HG02678 (cell line): ENCODE data around the gene UCHL3.

Source experiments
- ATAC-seq: cut with Tn5 transposase; IDR thresholded peaks from one replicate; pipeline ENCODE4 v1.9.1; 2021; ENCODE audit warnings: mild to moderate bottlenecking, moderate library complexity; ENCODE audit not compliant: unreplicated experiment

The UCHL3 gene

DNA sequence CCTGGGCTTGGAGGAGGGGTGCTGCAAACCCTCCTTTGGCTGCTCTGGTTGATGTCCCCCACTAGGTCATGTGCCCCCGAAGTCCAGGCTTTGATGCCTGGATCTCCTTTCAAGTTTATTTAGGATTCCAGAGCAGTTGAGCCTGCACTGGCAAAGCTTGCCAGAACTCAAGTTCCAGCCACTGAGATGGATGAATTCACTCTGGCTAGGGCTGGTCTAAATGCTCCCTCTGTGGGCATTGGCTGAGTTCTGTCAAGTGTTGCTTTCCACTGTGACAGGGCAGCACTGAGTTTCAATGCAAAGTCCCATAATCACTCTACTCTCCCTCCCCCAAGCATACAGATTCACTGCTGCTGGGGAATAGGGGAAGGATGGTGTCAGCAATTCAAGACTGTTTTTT, 68.7 kb downstream of the UCHL3 start:
- no peak for ATAC-seq

DNA sequence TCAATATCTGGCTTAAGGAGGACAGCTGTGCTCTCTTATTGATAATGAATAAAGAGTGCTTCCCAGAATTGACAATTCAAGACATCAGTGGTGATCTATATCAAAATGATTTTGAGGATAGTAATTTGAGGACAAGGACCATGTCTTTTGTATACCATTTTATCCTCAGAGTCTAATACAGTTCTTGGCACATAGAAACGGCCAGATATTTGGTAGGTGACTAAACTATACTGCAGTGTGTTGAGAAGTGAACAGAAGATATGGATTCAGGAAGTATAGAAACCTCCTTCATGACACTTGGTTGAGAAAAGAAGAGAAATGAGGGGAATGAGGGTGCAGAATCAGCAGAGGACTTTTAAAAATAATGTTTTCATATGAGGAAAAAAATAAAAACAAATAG, 70.4 kb downstream of the UCHL3 start:
- no peak for ATAC-seq

DNA sequence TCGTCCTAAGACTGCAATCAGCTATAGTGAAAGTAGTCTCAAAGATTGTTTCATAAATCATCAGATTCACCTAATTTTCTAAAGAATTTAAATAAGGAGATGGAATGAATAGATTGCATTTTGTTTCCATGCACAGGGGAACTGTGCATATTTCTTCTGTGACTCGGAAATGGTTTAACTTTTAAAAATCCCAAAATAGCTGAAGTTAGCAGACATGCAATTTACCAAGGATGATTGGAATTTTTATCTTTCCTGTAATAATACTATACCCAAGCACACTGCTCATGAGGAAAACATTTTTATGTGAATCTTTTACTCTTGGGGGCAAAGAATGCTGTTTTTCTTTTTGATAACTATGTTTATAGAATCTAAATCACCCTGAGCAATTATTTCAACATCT, 71.6 kb downstream of the UCHL3 start:
- ATAC-seq: no peak

DNA sequence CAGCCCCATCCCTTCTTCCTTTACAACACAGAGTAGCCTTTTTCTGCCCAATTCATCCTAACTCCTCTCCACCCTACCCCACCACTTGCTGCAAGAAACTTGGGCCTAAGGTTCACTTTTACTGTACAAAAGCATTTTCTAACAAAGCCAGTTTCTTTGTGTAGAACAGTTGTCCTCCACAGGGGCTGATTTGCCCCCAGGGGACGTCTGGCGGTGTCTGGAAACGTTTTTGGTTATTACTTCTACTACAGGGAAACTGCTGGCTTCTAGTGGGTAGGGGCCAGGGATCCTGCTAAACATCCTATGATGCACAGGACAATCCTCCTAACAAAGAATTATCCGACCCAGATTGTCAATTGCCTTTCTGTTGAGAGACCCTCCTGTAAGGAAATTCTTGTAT, 79.2 kb downstream of the UCHL3 start:
- no peak for ATAC-seq

DNA sequence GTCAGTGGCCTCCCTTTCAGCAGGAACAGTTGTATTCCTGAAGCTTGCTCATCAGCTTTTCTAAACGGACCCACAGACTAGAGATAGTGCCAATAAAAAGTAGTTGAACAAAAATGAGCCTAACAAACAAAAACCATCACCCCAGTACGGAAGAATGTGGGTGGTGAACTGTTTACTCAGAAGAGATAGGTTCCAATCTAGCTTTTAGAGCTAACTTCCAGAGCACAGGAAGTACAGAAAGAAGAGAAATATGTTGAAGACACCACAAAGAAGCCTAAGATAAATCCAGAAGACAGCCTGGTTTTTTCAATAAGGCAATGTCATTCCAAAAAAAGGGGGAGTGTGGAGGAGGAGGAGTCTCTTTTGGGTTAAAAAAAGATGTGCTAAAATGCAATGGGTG, 83.7 kb downstream of the UCHL3 start:
- no peak for ATAC-seq

DNA sequence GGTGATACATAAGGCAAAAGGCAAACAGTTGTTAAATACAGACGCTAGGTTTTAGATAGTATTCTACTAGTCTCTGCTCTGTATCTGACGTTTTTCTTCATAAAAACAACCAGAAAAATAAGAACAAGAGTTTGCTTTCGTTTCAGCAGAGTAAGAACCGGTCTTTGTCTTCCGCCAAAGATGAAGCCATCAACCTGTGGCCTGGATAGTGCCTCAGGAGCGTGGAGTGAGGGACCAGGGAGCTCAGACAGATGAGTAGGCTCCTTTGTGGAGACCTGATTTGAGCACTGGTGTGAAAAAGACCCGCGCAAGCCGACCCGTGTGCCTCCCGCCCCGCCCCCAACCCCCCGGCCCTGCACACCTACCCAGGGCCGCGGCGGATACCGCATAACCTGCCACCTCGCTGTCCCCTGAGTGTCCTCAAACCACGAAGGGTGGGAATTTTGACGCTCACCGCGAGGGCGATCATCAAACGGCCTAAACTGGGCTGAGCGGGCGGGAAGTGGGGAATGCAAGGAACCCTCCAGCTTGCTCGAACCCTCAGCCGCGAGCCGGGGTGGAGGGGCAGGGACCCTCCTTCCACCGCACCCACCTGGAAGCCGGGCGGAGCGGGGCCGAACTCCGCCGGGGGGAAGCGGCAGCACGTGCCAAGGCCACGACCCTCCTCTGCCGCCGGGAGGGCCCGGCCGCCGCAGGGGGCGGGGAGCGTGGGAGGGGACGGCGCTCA, 85.7 kb downstream of the UCHL3 start:
- no peak for ATAC-seq

DNA sequence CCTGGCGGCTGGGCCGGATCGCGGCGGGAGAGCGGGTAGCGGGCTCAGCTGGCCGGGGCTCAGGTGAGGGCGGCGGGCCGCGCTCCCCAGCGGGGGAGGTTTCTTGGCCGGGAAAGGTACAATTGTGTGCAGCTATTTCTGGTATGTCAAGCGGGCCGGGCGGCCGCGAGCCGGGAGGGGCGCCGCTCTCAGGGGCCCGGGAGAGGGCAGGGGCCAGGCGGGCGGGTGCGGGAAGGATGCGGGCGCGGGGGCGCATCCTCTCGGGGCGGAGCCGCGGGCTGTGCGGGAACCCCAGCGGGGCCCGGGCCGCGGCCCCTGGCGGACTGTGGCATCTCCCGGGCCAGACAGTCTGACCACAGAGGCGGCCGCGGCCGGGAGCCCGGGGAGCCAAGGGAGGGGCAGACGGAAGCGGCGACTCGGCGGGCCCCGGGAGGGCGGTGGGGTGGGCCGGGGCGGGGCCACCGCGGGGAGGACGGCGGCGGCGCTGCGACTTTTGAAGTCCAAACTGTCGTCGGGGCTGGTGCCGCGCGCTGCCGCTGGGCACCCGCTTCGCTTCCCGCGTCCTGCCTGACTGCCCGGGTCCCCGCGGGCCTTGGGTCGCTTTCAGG, 86.3 kb downstream of the UCHL3 start, which contains the start of gene LMO7:
Gene LMO7 (plus strand): TSS at position 503 of the 608 bp plus-strand sequence. CDS start 328 bp downstream, outside the sequence.
- ATAC-seq: peak; percentile 59

DNA sequence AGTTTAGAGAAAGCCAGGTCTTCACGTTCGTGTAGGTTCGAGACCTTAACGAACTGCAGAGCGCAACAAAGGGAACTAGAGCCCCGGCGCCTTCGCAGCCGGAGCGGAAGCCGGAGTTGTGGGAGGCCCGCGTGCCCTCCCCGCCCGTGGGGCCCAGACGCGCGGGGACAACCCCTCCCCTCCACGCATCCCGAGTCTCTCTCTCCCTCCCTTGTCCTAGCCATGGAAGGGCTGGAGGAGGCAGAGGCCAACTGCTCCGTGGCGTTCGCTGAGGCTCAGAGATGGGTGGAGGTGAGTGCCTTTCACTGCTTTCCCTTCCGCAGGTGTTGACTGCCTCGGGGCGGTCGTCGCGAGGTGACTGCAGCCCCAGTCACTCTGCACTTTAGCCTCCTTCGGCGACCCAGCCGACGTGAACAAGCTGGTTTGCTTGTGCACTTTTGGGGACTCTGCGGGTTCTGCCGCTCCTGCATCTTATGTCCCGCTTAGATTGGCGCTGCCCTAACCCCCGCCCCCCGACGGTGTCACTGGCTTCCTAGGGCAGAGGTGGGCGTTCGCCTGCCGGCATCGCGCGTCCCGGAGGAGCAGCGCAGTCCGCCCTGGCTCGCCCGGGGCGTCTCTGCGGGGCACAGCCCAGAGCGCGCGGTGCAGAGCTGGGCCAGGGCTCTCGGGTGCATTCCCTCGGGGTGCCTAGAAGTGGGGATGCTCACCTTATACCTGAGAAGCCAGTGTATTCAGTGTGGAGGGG, 87.0 kb downstream of the UCHL3 start:
- peak; percentile 50 for ATAC-seq

DNA sequence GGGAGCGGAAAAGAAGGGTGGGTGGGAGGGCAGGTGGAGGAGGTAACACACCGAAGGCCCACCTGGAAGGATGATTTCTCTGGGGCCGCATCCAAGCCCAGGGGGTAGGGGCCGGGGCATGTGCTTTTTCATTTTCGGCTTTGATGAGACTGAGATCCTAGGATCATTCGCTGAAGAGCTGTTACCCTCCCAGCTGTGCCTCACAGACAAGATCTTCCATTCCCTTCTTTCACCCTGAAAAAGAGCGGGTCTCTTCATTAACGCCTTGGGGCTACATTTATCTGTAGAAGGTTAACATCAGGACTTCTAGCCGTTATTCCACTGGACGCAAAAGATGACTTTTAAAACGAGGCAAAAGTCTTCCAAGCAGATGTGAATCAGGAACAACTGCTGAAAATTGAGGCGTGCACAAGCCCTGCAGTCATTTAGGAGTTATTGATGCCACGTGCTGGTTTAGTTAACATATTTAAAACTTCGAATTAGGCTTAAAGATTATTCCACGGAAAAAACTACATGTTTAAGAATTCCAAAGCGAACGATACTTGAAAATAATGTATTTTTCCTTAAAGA, 87.7 kb downstream of the UCHL3 start:
- ATAC-seq: no peak

DNA sequence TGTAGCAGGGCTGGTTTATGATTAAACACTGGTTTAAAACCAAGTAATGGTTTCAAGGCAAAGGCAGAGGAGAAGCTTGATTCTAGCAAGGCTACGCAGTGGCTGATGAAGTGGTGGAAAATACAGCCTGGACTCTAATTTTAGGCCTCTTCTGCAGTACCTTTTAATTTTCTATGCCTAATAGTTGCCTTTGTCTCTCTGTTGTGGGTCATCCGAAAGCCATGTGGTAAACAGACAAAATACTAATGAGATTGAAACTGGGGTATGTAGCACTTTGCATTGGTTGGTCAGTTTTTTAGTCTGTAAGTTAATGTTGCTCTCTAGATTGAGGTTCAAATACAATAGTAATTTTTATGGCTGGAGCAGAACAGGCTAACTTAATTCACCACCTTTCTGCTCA, 89.9 kb downstream of the UCHL3 start:
- ATAC-seq: no peak

DNA sequence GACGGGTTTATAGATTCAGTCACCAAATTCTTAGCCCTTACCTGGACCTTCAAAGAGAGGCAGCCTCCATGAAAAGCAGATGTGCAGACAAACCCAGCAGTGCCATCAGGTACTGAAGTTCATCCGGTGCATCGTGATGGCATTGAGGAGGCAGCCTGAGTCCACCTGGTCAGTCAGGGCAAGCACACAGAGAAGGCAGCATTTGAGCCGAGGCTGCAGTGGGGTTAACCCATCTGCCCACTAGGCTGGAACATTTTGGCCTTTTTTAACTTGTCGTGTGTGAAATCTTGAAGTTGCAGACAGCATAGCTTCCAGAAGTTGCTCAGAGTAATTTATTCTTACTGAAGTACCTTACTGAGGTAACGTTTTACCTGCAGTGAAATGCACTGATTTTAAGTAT, 91.4 kb downstream of the UCHL3 start:
- ATAC-seq: no peak

DNA sequence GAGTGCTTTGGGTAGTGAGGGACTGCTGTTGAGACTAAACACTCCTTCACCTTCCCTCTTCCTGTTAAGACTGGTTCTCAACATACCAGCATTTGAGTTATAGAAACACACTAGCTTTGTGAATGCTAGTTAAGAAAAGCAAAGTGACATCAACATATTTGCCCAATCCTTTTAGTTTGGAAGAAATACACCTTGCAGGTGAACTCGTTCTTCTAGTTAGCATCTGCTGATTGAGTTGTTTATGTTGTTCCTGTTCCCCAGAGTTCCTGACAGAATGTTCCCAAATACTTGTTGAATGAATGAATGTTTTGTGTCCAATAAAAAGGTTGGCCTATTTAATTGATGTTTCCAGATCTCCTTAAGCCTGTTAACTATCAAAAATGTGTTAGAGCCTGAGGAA, 93.6 kb downstream of the UCHL3 start:
- ATAC-seq: no peak

DNA sequence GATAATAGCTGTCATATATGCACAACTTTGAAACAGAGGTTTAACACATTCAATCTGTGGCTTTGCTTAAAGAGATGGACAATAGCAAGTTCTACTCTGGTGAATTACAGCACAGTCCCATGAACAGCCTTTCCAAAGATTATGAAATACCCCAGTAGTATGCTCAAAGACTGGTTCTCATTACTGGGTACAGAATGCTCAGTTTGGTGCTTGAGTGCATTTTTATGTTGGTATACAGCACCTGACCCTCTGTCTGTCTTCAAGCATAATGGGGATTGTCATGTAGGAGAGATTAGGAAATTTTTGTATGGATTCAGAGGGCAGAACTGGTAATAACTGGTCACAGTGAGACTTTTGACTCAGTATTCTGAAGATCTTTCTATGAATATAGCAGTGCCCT, 94.1 kb downstream of the UCHL3 start:
- no peak for ATAC-seq

DNA sequence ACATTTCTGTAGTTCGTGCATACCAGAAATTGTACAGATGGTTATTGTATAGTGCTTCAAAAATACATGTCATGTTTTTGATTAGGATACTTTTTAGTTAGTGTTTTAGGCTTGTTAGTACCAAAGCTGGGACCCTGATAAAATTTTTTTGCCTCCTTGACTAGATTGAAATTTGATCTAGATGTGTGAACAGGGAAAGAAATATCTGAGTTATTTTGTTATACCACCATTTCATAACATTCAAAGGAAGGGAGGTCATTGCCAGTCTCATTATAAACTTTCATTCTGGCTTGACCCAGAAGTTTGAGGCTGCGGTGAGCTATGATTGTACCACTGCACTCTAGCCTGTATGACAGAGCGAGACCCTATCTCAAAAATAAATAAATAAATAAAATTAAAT, 95.5 kb downstream of the UCHL3 start:
- ATAC-seq: no peak

DNA sequence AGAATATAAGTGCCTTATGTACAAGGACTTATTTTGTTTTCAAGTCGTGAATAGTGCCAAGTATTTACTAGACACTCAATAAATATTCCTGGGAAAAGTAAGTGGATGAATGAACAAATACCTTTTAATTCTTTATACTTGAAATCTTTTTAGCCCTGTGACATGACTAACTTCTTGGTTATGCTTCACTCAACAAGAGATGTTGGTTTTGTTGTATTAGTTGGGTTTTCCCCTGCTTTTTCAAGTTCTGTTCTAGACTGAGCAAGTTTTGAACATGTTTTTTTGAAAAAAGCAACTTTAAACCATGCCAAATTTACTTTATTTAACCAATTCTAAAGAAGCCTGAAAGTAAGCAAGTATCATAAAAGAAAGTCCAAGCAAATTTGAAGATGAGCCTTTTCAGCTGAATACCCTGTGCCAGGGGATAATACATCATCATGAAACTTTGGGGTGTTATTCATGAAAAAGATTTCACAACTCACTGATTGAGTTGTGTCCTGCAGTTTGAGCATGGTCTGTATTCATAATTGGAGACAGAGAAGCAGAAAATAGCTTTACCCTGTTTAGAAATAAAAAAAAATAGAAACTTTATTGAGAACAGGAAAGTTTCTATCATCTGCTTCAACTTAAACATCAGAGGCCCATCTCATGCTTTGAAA, 97.7 kb downstream of the UCHL3 start:
- ATAC-seq: peak; percentile 85

DNA sequence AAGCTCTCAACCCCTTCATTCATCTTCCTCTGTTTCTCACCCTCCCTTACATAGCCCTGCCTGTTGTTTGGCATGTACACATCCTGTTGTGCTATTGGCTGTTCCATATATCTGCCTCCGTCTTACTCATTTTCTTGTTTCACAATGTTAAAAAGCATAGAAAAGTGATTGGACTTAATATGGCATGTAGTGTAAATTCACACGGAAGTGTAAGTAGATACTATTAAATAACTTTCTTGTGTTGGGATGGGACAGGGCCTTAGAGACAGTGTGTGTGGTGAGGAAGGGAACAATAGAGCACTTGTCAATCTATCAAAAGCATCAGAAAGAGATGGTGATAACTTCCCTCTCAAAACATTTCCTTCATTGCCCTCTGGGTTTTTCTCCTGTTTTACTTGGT, 98.9 kb downstream of the UCHL3 start:
- no peak for ATAC-seq

DNA sequence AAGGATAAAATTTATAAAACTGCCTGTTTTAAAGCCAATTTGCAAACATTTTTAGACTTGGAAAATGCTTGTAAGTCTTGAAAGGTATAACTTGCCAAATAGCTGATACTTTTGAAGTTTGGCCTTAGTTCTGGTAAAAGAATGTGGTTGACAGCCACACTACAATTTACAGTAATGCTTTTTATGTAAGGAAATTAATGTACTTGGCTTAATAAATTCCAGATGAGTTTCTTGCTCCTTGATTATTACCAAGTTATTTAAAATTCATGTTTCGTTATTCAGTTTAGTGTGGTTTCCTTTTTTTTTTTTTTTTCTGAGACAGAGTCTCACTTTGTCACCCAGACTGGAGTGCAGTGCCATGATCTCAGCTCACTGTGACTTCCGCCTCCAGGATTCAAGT, 101.4 kb downstream of the UCHL3 start:
- ATAC-seq: no peak

DNA sequence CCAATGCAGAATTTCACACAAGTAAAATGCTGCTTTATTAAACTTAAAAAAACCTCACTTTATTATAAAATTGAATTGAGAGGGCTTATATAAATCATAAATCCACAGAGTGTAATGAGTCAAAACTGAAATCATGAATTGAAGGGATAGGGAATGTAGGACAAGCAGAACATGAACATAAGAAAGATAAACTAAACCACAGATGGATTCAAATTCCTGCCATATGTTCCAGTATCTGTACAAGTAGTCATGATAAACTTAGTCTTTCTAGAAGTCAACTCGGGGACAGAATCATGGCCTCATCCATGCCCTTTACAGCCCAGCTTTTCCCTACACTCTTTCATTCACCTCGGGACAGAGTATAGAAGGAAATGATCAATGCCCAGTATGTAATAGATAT, 103.1 kb downstream of the UCHL3 start:
- ATAC-seq: no peak
